Kidney epithelial cell (primary cell): ENCODE results near the gene RNPS1. TPM values are rescaled to one million over a fixed set of nuclear protein-coding genes. Genes with fewer than 3 reads are reported as not detected.

Experiments used
- DNase-seq: peaks from one replicate; pipeline ENCODE4 v3.0.0-alpha.2; 2010; ENCODE audit warnings: low read depth
- H3K27me3 ChIP-seq: 2 replicates; pipeline ENCODE4 v1.6.0; 2011; ENCODE audit warnings: low read length; ENCODE audit not compliant: control insufficient read depth, insufficient read depth
- H3K36me3 ChIP-seq: 2 replicates; pipeline ENCODE4 v1.5.1; 2011; ENCODE audit warnings: low read length; ENCODE audit not compliant: control insufficient read depth, insufficient read depth
- H3K4me3 ChIP-seq: 2 replicates; pipeline ENCODE4 v1.5.1; 2011; ENCODE audit warnings: low read depth, mild to moderate bottlenecking, control low read depth, low read length
- CTCF ChIP-seq: IDR thresholded peaks from 2 replicates; pipeline ENCODE4 v1.5.1; 2011; ENCODE audit warnings: mild to moderate bottlenecking, moderate library complexity, low read length, control low read depth, inconsistent platforms; ENCODE audit not compliant: insufficient read depth, poor library complexity, severe bottlenecking
- total RNA-seq: library from RNA; depleted of rRNA; stranded (reverse); fragments of >200 nt; gene quantifications from 2 replicates; pipeline ENCODE4 v1.2.3, GENCODE V29; 2015

RNPS1 gene
- total RNA-seq, 1 donor from 2014 or later = 243 TPM

- Histone ChIP-seq H3K4me3 (no peak overlapping the region), H3K27me3 (no peaks in the 10 kb centered on the region), H3K36me3 (peaks cover 5% of the 10 kb centered on the region)
- DNase-seq = no peak
- no peak for TF ChIP-seq CTCF
Measured at GRCh38 chr16:2209258-2210008, 58.5 kb downstream of the RNPS1 start.

- DNase-seq = no peak
- Histone ChIP-seq H3K4me3 (no peak overlapping the region), H3K27me3 (no peaks in the 10 kb centered on the region), H3K36me3 (peaks cover 5% of the 10 kb centered on the region)
- no peak for TF ChIP-seq CTCF
Measured at GRCh38 chr16:2208772-2209171, 59.2 kb downstream of the RNPS1 start.

- TF ChIP-seq CTCF = no peak
- DNase-seq = no peak
- H3K36me3 ChIP-seq = peaks cover 5% of the 10 kb centered on the region
- H3K27me3 ChIP-seq = no peaks in the 10 kb centered on the region
- H3K4me3 ChIP-seq = no peak overlapping the region
Measured at GRCh38 chr16:2208308-2208707, 59.6 kb downstream of the RNPS1 start.

GRCh38 chr16:2207872-2208271 is 60.1 kb downstream of the RNPS1 start:
- H3K4me3 ChIP-seq = no peak overlapping the region
- H3K36me3 ChIP-seq = peaks cover 5% of the 10 kb centered on the region
- no peak for DNase-seq
- no peaks in the 10 kb centered on the region for H3K27me3 ChIP-seq
- no peak for TF ChIP-seq CTCF

- H3K4me3 ChIP-seq = no peak overlapping the region
- no peaks in the 10 kb centered on the region for H3K27me3 ChIP-seq
- no peak for TF ChIP-seq CTCF
- no peak for DNase-seq
- H3K36me3 ChIP-seq = peaks cover under 1% of the 10 kb centered on the region
Measured at GRCh38 chr16:2206780-2207433, 61.0 kb downstream of the RNPS1 start.
